HCT116 (cell line): Measurements from ENCODE around the gene OR2Y1. TPM values are rescaled to one million over a fixed set of nuclear protein-coding genes. Genes with fewer than 3 reads are reported as not detected.

ENCODE experiments used
- ATAC-seq: fragments of 200-7000 bp; cut with Tn5 transposase; 2 replicates; pipeline ENCODE4 v1.9.1; 2020; ENCODE audit warnings: mild to moderate bottlenecking, moderate library complexity
- BruUV-seq: library from RNA; stranded (reverse); fragments of 400-500 nt; replicated peaks from 2 replicates; lab custom pipeline; 2021; lab: Mats Ljungman, UMichigan
- CTCF ChIA-PET: fragments of 300-600 bp; sonication (Branson Sonifier 250); formaldehyde crosslinking; loops from one replicate; lab custom pipeline; 2021; ENCODE audit warnings: antibody characterized with exemption; lab: Charles Lee
- POLR2A ChIA-PET: fragments of 300-600, 350-600 bp; sonication (Branson Sonifier 250); formaldehyde crosslinking; loops from one replicate; lab custom pipeline; 2021; ENCODE audit warnings: antibody characterized with exemption; lab: Charles Lee
- RAD21 ChIA-PET, 2 experiments: fragments of 300-600 bp; sonication (Branson Sonifier 250); formaldehyde crosslinking; loops; one replicate each; lab custom pipeline; 2023; ENCODE audit warnings: low total read pairs in 2 of 2; ENCODE audit not compliant: uncharacterized antibody in 2 of 2, unreplicated experiment in 2 of 2, low non-redundant PET in 1 of 2; lab: Charles Lee
- DNase-seq: peaks from one replicate; pipeline ENCODE4 v3.0.0-alpha.2; 2010; ENCODE audit warnings: low read depth, low spot score
- H2AFZ ChIP-seq: fragments of 200-600 bp; shearing (Covaris generic), sonication (generic); 2 replicates; pipeline ENCODE4 v1.6.1; 2017; ENCODE audit warnings: low read depth, mixed run types, mixed read lengths, antibody characterized with exemption, low read length; ENCODE audit not compliant: poor library complexity, severe bottlenecking
- H3K27ac ChIP-seq: 2 replicates; pipeline ENCODE4 v1.5.1; 2012; ENCODE audit warnings: low read depth, low read length
- H3K27me3 ChIP-seq: fragments of 200-600 bp; sonication (generic); 2 replicates; pipeline ENCODE4 v1.6.1; 2016; ENCODE audit warnings: mixed run types, low read length, mixed read lengths; ENCODE audit not compliant: insufficient read depth
- H3K36me3 ChIP-seq, 2 experiments: fragments of 200-500 bp in 1 of 2; fragments of 200-600 bp in 1 of 2; sonication (Bioruptor generic) in 1 of 2; sonication (generic) in 1 of 2; 2 replicates each; pipeline versions ENCODE4 v1.5.1 to v1.6.1; 2014 to 2016; ENCODE audit warnings: low read length in 2 of 2, inconsistent platforms in 1 of 2, mixed read lengths in 1 of 2, mixed run types in 1 of 2; ENCODE audit not compliant: insufficient read depth in 2 of 2, control insufficient read depth in 1 of 2
- H3K4me1 ChIP-seq, 2 experiments: fragments of 200-600 bp in 1 of 2; sonication (generic) in 1 of 2; 2 replicates each; pipeline versions ENCODE4 v1.5.1 to v1.6.1; 2012 to 2017; ENCODE audit warnings: low read length in 2 of 2, inconsistent platforms in 1 of 2, mild to moderate bottlenecking in 1 of 2, mixed read lengths in 1 of 2, mixed run types in 1 of 2, moderate library complexity in 1 of 2; ENCODE audit not compliant: insufficient read depth in 2 of 2, control insufficient read depth in 1 of 2
- H3K4me2 ChIP-seq: fragments of 200-600 bp; sonication (generic); 2 replicates; pipeline ENCODE4 v1.6.1; 2017; ENCODE audit warnings: mixed run types, low read length, mixed read lengths
- H3K4me3 ChIP-seq, 2 experiments: fragments of 200-600 bp in 1 of 2; sonication (generic) in 1 of 2; replicated peaks in 1 of 2; 2 replicates each; pipeline ENCODE4 v1.5.1; 2011 to 2016; ENCODE audit warnings: low read length in 2 of 2, control low read depth in 1 of 2, low read depth in 1 of 2, mild to moderate bottlenecking in 1 of 2, mixed read lengths in 1 of 2, mixed run types in 1 of 2
- H3K79me2 ChIP-seq: fragments of 200-600 bp; sonication (generic); 2 replicates; pipeline ENCODE4 v1.6.1; 2017; ENCODE audit warnings: mild to moderate bottlenecking, mixed run types, low read length, moderate library complexity, mixed read lengths; ENCODE audit not compliant: insufficient read depth
- H3K9ac ChIP-seq: fragments of 200-600 bp; sonication (generic); 2 replicates; pipeline ENCODE4 v1.6.1; 2016; ENCODE audit warnings: low read length, mixed read lengths
- H3K9me2 ChIP-seq: fragments of 200-600 bp; sonication (generic), shearing (Covaris generic); 2 replicates; pipeline ENCODE4 v1.6.1; 2017; ENCODE audit warnings: mixed run types, mild to moderate bottlenecking, moderate library complexity; ENCODE audit not compliant: insufficient read depth
- H3K9me3 ChIP-seq, 2 experiments: fragments of 200-500 bp in 1 of 2; fragments of 200-600 bp in 1 of 2; sonication (Bioruptor generic) in 1 of 2; sonication (generic) in 1 of 2; 2 replicates each; pipeline ENCODE4 v1.6.1; 2014 to 2017; ENCODE audit warnings: low read length in 2 of 2, mixed read lengths in 2 of 2, inconsistent platforms in 1 of 2, low read depth in 1 of 2, mild to moderate bottlenecking in 1 of 2, mixed run types in 1 of 2, moderate library complexity in 1 of 2; ENCODE audit not compliant: control insufficient read depth in 1 of 2, insufficient read depth in 1 of 2
- H4K20me1 ChIP-seq: fragments of 200-600 bp; sonication (generic), shearing (Covaris generic); 2 replicates; pipeline ENCODE4 v1.6.1; 2017; ENCODE audit warnings: mixed run types, mild to moderate bottlenecking, moderate library complexity; ENCODE audit not compliant: insufficient read depth
- CTCF ChIP-seq, 3 experiments: fragments of 200-600 bp in 1 of 3; sonication (generic) in 1 of 3; IDR thresholded peaks in 2 of 3; conservative IDR thresholded peaks in 1 of 3; 2 replicates each; pipeline ENCODE4 v1.5.1; 2012 to 2017; ENCODE audit warnings: low read depth in 2 of 3, low read length in 2 of 3, antibody characterized with exemption in 1 of 3, borderline replicate concordance in 1 of 3, control low read depth in 1 of 3, mild to moderate bottlenecking in 1 of 3, mixed read lengths in 1 of 3, mixed run types in 1 of 3, moderate library complexity in 1 of 3; ENCODE audit not compliant: insufficient read depth in 1 of 3
- ELF1 ChIP-seq: IDR thresholded peaks from 2 replicates; pipeline ENCODE4 v1.6.1; 2012; ENCODE audit warnings: low read depth, borderline replicate concordance
- JUND ChIP-seq: IDR thresholded peaks from 2 replicates; pipeline ENCODE4 v1.6.1; 2012
- MAX ChIP-seq: IDR thresholded peaks from 2 replicates; pipeline ENCODE4 v1.6.1; 2012
- POLR2AphosphoS5 ChIP-seq: IDR thresholded peaks from 2 replicates; pipeline ENCODE4 v1.6.1; 2011; ENCODE audit warnings: mild to moderate bottlenecking, low read depth, low read length, moderate library complexity
- SP1 ChIP-seq: IDR thresholded peaks from 2 replicates; pipeline ENCODE4 v1.6.1; 2012; ENCODE audit warnings: low read depth
- TCF7L2 ChIP-seq: IDR thresholded peaks from 2 replicates; pipeline ENCODE4 v1.7.0; 2011; ENCODE audit warnings: borderline replicate concordance, inconsistent platforms; ENCODE audit not compliant: insufficient read depth, insufficient read length; ENCODE audit errors: extremely low read depth
- ZNF274 ChIP-seq: fragments of 200-500 bp; sonication (Bioruptor generic); IDR thresholded peaks from 2 replicates; pipeline ENCODE4 v1.6.1; 2014; ENCODE audit warnings: mild to moderate bottlenecking, low read depth, low read length, inconsistent platforms
- intact Hi-C: fragments of 100-400 bp; cut with micrococcal nuclease; formaldehyde crosslinking; loops from 2 replicates; pipeline ENCODE4 v1.10.0; 2022
- total RNA-seq: library from RNA; stranded (reverse); gene quantifications from one replicate; pipeline ENCODE4 v1.2.1, GENCODE V29; 2021; ENCODE audit not compliant: unreplicated experiment
- TF ChIP-seq, protein P1 (sequence below): IDR thresholded peaks from 2 replicates; pipeline ENCODE4 v1.6.1; 2012; ENCODE audit warnings: low read depth

Gene OR2Y1
- total RNA-seq, 1 experiment from 2014 or later = not detected

DNA sequence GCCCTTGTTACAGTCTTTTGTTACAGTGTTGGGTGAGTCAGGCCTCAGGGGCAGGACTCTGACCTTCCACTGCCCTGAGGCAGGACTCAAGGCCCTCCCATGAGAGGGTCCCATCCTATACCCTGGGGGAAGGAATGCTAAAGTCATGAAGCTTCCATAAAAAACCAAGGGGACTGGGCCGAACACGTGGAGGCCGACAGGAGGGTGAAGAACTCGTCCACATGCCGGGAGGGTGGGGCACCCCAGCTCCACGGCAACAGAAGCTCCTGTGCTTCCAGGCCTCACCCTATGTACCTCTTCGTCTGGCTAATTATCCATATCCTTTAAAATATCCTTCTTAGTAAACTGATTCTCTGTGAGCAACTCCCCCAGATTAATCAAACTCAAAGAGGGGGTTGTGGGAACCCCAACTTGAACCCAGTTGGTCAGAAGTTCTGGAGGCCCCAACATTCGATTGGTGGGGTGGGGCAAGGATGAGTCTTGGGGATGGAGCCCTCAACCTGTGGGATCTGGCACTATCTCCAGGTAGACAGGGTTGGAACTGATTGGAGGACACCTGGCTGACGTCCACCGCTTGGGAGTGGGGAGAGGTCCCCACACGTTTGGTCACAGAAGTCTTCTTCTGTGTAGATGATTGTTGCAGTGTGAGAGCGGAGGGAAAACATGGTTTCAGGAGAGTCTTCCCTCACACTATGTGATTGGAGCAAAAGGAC, 43.6 kb upstream of the OR2Y1 start:
- no peaks in the 10 kb centered on the region for H3K9me3 ChIP-seq
- intact Hi-C loops = loop anchor here (1.0 to 10.0 kb wide), 3 partner anchors 85 to 376 kb away; no protein-coding TSS in a partner anchor
- H3K4me2 ChIP-seq = no peak overlapping the region
- no peaks in the 10 kb centered on the region for H3K79me2 ChIP-seq
- ChIA-PET RAD21 (no interaction called here), CTCF (interaction anchor here (1.1 to 1.4 kb wide), 2 partner anchors 10 to 16 kb away, joined by 3 to 6 read pairs; no protein-coding TSS in a partner anchor), POLR2A (no interaction called here)
- H3K4me1 ChIP-seq = peaks cover 9 to 10% of the 10 kb centered on the region in 2 experiments; a peak in 3 of 4 replicates
- H3K9me2 ChIP-seq = no peaks in the 10 kb centered on the region
- no peak overlapping the region for H3K9ac ChIP-seq
- no peak overlapping the region for H3K4me3 ChIP-seq
- H3K27me3 ChIP-seq = no peaks in the 10 kb centered on the region
- no TSS peak for BruUV-seq
- H3K27ac ChIP-seq = no peak overlapping the region
- H4K20me1 ChIP-seq = no peaks in the 10 kb centered on the region
- TF ChIP-seq TCF7L2 (no peak), JUND (no peak), SP1 (no peak), ZNF274 (no peak), CTCF (IDR thresholded peaks at IDR 0.05 in 2 of 3, conservative IDR thresholded peaks at IDR 0.05 in 1 of 3; ENCODE audit: borderline replicate concordance in 1 of 3, insufficient read depth in 1 of 3, low read depth in 2 of 3, low read length in 2 of 3) (no peak), MAX (no peak), POLR2AphosphoS5 (no peak), ELF1 (no peak)
- TF ChIP-seq, protein P1, sequence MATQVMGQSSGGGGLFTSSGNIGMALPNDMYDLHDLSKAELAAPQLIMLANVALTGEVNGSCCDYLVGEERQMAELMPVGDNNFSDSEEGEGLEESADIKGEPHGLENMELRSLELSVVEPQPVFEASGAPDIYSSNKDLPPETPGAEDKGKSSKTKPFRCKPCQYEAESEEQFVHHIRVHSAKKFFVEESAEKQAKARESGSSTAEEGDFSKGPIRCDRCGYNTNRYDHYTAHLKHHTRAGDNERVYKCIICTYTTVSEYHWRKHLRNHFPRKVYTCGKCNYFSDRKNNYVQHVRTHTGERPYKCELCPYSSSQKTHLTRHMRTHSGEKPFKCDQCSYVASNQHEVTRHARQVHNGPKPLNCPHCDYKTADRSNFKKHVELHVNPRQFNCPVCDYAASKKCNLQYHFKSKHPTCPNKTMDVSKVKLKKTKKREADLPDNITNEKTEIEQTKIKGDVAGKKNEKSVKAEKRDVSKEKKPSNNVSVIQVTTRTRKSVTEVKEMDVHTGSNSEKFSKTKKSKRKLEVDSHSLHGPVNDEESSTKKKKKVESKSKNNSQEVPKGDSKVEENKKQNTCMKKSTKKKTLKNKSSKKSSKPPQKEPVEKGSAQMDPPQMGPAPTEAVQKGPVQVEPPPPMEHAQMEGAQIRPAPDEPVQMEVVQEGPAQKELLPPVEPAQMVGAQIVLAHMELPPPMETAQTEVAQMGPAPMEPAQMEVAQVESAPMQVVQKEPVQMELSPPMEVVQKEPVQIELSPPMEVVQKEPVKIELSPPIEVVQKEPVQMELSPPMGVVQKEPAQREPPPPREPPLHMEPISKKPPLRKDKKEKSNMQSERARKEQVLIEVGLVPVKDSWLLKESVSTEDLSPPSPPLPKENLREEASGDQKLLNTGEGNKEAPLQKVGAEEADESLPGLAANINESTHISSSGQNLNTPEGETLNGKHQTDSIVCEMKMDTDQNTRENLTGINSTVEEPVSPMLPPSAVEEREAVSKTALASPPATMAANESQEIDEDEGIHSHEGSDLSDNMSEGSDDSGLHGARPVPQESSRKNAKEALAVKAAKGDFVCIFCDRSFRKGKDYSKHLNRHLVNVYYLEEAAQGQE = no peak
- H2AFZ ChIP-seq = no peak overlapping the region
- H3K36me3 ChIP-seq = no peaks in the 10 kb centered on the region
- DNase-seq (no peak), ATAC-seq (no peak)
